Fibroblast of lung (primary cell): ENCODE data around the gene HASPIN.

Experiments
- CTCF ChIP-seq, 2 donors: IDR thresholded peaks in 1 of 2; conservative IDR thresholded peaks in 1 of 2; 1 replicate in 1 of 2; 2 replicates in 1 of 2; pipeline ENCODE4 v1.5.1; 2011 to 2012; ENCODE audit warnings: low read length in 2 of 2, control low read depth in 1 of 2, inconsistent platforms in 1 of 2, low read depth in 1 of 2, mild to moderate bottlenecking in 1 of 2
- EZH2 ChIP-seq: IDR thresholded peaks from 2 replicates; pipeline ENCODE4 v1.5.1; 2012; ENCODE audit warnings: low read length, control low read depth, mild to moderate bottlenecking; ENCODE audit errors: missing control alignments

- TF ChIP-seq CTCF (conservative IDR thresholded peaks at IDR 0.05 in 1 of 2, IDR thresholded peaks at IDR 0.05 in 1 of 2; ENCODE audit: low read depth in 1 of 2, low read length in 2 of 2): no peak
- TF ChIP-seq EZH2: no peak
Measured at GRCh38 chr17:3771140-3771539, 47.4 kb downstream of the HASPIN start.
